ENCODE measurements around the gene TMCC2. TPM values are rescaled to one million over a fixed set of nuclear protein-coding genes. Genes with fewer than 3 reads are reported as not detected.

The TMCC2 gene
- total and polyA plus RNA-seq, 2 of the 4 experiments (the other 2 are of a cell fraction) = 2.0 to 4.2 TPM

GRCh38 chr1:205258719-205259118, 31.0 kb downstream of the TMCC2 start:
- H3K14ac ChIP-seq (replicated peaks; ENCODE audit: low read depth, low read length) = peak overlapping the region; percentile 86
- in situ Hi-C loops (cut with MboI; ENCODE audit: low sequenced_read_pairs) = loop anchor here (5.0 to 25.0 kb wide), 2 partner anchors 281 to 446 kb away; no protein-coding TSS in a partner anchor

More at GRCh38 chr1:205258719-205259118, 31.0 kb downstream of the TMCC2 start:
- H3K4ac ChIP-seq (ENCODE audit: low read depth, low read length) = peak overlapping the region; percentile 73
- H3K4me3 ChIP-seq (ENCODE audit: insufficient read depth, low read depth, low read length) = no peak overlapping the region
- H3K4me1 ChIP-seq (ENCODE audit: control insufficient read depth, insufficient read depth, low read length) = peaks cover 26% of the 10 kb centered on the region
- peak overlapping the region; percentile 51; the same call in 1 of the 2 replicates for H4K5ac ChIP-seq (ENCODE audit: low read depth, low read length)
- peak overlapping the region; percentile 31; the same call in 1 of the 2 replicates for H2BK20ac ChIP-seq (ENCODE audit: low read depth, low read length)
- no TSS peak for BruUV-seq (replicated peaks)
- no peak overlapping the region for H3K4me2 ChIP-seq (ENCODE audit: low read depth, low read length)
- peaks cover 0 to 20% of the 10 kb centered on the region in 2 experiments; a peak in 2 of 4 replicates for H3K79me1 ChIP-seq (ENCODE audit: low read depth in 1 of 2, low read length in 2 of 2)
- peak overlapping the region; percentile 64; the same call in 1 of the 2 replicates for H3K18ac ChIP-seq (ENCODE audit: low read depth, low read length)
- H4K8ac ChIP-seq (ENCODE audit: low read depth in 2 of 2, low read length in 2 of 2) = peak overlapping the region in 1 of 2 experiments; percentile 80; a peak in 2 of 4 replicates
- H2BK15ac ChIP-seq (ENCODE audit: low read depth, low read length) = no peak overlapping the region; the same call in 2 of the 3 replicates
- no peaks in the 10 kb centered on the region for H3K27me3 ChIP-seq (ENCODE audit: control insufficient read depth, insufficient read depth, low read length)
- POLR2A ChIA-PET (ENCODE audit: unreplicated experiment) = interaction anchor here (0.6 kb wide), 2 partner anchors 53 to 876 kb away, joined by 3 read pairs; no protein-coding TSS in a partner anchor
- no peaks in the 10 kb centered on the region for H4K20me1 ChIP-seq (ENCODE audit: insufficient read depth, low read length)
- ATAC-seq (ENCODE audit: low read depth) (0 out of 2 replicates have a peak, but pooled peaks have one; percentile 20), DNase-seq (peak; percentile 51)
- H3K36me3 ChIP-seq (ENCODE audit: control insufficient read depth, insufficient read depth, low read length) = no peaks in the 10 kb centered on the region
- peak overlapping the region; percentile 67; the same call in 1 of the 2 replicates for H2BK120ac ChIP-seq (ENCODE audit: low read depth, low read length)
- H3K9ac ChIP-seq (ENCODE audit: low read depth, low read length) = no peak overlapping the region
- no peaks in the 10 kb centered on the region for H3K9me3 ChIP-seq (ENCODE audit: control insufficient read depth, insufficient read depth, low read length)
- H3K27ac ChIP-seq (ENCODE audit: insufficient read depth, low read length) = no peak overlapping the region
- H2AFZ ChIP-seq (replicated peaks; ENCODE audit: low read length, poor library complexity) = peak overlapping the region; percentile 71
- intact Hi-C loops (cut with micrococcal nuclease) = no loop called here
- no peak overlapping the region for H3K56ac ChIP-seq (ENCODE audit: extremely low read depth, insufficient read depth, low read length)
- peaks cover 31% of the 10 kb centered on the region for H3K9me1 ChIP-seq (ENCODE audit: insufficient read depth, low read length)
- peak overlapping the region; percentile 20 for H4K91ac ChIP-seq (ENCODE audit: insufficient read depth, low read depth, low read length)
- WGBS, 2 experiments (ENCODE audit: extremely low coverage in 2 of 2, insufficient read length in 1 of 2) = no CpG with 5 or more reads among the region's 8 CpGs
- peak overlapping the region; percentile 43; the same call in 1 of the 2 replicates for H2AK5ac ChIP-seq (ENCODE audit: low read depth, low read length)
- TF ChIP-seq POLR2A (IDR thresholded peaks at IDR 0.05; ENCODE audit: low read depth, low read length) (no peak), MAZ (IDR thresholded peaks at IDR 0.05; ENCODE audit: borderline replicate concordance, low read depth, low read length) (no peak), CHD1 (IDR thresholded peaks at IDR 0.05; ENCODE audit: low read depth, low read length) (no peak), USF2 (IDR thresholded peaks at IDR 0.05; ENCODE audit: low read depth, low read length) (peak; percentile 48; the same call in 1 of the 2 replicates), MAFK (IDR thresholded peaks at IDR 0.05; ENCODE audit: low read depth, low read length) (peak; percentile 51; the same call in 1 of the 2 replicates), NFE2L2 (IDR thresholded peaks at IDR 0.05; ENCODE audit: low read depth, low read length) (peak; percentile 70; the same call in 1 of the 2 replicates), FOS (IDR thresholded peaks at IDR 0.05; ENCODE audit: low read depth, low read length) (0 out of 2 replicates have a peak, but pooled peaks have one; percentile 2), RCOR1 (IDR thresholded peaks at IDR 0.05; ENCODE audit: insufficient replicate concordance, low read length) (no peak), RAD21 (IDR thresholded peaks at IDR 0.05; ENCODE audit: low read length) (no peak), ELK1 (IDR thresholded peaks at IDR 0.05; ENCODE audit: borderline replicate concordance, low read depth, low read length) (no peak), MXI1 (IDR thresholded peaks at IDR 0.05; ENCODE audit: borderline replicate concordance, low read depth, low read length) (no peak), BHLHE40 (IDR thresholded peaks at IDR 0.05; ENCODE audit: low read depth, low read length) (no peak), SMC3 (IDR thresholded peaks at IDR 0.05; ENCODE audit: low read depth, low read length) (no peak), CTCF (conservative IDR thresholded peaks at IDR 0.05; ENCODE audit: low read depth, low read length) (no peak)
- H2AK9ac ChIP-seq (replicated peaks; ENCODE audit: low read depth, low read length, poor library complexity) = peak overlapping the region; percentile 81
- dilution Hi-C loops (cut with HindIII; ENCODE audit: low sequenced_read_pairs, unreplicated experiment) = no loop called here
- CTCF ChIA-PET = interaction anchor here (0.5 to 1.9 kb wide), 3 partner anchors 13 to 67 kb away, joined by 3 to 6 read pairs (median 5); no protein-coding TSS in a partner anchor
- H2BK5ac ChIP-seq (ENCODE audit: low read depth, low read length, poor library complexity, severe bottlenecking) = peak overlapping the region; percentile 19
- H3K23ac ChIP-seq (ENCODE audit: low read depth, low read length) = peak overlapping the region; percentile 49; the same call in 1 of the 2 replicates
